GM19099 (cell line): ENCODE results near the gene ENO2.

Experiments used
- POLR2A ChIP-seq: IDR thresholded peaks from 3 replicates; pipeline ENCODE4 v1.6.1; 2011; ENCODE audit warnings: low read depth; ENCODE audit not compliant: insufficient read length; ENCODE audit errors: extremely low read depth

The ENO2 gene

DNA sequence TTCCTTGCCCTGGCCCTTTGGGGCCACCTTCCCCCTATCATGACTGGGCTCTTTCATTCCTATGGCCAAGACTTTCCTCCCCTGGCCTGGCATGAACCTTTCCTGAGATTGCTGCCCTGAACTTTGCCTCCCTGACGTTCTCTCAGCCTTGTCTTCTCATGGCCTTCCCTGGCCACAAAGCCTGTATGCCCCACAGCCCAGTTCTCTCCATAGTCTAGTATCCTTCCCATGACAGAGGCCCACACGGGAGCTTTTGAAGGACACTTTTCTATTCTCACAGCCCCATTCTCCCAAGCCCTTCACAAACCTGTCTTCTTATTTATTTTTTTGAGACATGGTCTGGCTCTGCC, 24.8 kb downstream of the ENO2 start:
- TF ChIP-seq POLR2A: no peak

DNA sequence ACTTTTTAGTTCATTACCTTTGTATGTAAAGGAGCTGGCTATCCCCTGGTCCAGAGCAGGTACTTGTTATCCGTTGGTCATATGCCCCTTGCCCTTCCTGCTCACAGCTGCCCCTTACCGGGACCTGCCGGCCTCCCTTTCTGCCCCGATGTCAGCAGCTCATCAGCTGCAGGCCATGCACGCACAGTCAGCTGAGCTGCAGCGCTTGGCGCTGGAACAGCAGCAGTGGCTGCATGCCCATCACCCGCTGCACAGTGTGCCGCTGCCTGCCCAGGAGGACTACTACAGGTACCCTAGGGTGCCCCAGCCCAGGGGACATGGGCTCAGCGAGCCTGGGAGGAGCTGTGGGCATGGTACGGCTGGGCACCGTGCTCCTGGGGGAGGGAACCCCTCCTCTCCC, 26.9 kb downstream of the ENO2 start:
- no peak for TF ChIP-seq POLR2A

DNA sequence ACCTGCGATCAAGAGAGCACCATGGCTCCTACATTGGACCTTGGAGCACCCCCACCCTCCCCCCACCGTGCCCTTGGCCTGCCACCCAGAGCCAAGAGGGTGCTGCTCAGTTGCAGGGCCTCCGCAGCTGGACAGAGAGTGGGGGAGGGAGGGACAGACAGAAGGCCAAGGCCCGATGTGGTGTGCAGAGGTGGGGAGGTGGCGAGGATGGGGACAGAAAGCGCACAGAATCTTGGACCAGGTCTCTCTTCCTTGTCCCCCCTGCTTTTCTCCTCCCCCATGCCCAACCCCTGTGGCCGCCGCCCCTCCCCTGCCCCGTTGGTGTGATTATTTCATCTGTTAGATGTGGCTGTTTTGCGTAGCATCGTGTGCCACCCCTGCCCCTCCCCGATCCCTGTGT, 27.4 kb downstream of the ENO2 start:
- TF ChIP-seq POLR2A: no peak

DNA sequence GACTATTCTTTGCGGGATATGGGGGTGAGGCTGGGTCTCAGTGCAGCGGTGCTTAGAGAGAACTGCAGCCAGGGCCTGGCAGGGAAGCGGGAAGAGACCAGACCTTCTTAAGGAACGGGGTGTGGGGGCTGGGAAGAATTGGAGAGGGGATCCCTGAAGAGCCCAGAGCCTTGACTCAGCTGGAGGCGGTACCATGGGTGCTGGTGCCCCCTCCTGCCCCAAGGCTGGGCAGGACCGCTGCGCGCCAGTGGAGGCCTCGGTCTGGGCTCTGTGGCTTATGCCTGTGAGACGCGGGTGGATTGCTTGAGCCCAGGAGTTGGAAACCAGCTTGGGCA, 27.9 kb downstream of the ENO2 start:
- no peak for TF ChIP-seq POLR2A

DNA sequence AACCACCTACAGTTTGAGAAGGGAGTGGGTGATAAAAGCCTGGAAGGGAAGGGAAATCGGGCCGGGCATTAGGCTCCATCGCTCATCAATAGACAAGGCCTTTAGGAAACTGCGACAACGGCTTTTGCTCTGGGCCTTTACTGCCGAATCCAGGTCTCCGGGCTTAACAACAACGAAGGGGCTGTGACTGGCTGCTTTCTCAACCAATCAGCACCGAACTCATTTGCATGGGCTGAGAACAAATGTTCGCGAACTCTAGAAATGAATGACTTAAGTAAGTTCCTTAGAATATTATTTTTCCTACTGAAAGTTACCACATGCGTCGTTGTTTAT, 29.0 kb downstream of the ENO2 start:
- no peak for TF ChIP-seq POLR2A

DNA sequence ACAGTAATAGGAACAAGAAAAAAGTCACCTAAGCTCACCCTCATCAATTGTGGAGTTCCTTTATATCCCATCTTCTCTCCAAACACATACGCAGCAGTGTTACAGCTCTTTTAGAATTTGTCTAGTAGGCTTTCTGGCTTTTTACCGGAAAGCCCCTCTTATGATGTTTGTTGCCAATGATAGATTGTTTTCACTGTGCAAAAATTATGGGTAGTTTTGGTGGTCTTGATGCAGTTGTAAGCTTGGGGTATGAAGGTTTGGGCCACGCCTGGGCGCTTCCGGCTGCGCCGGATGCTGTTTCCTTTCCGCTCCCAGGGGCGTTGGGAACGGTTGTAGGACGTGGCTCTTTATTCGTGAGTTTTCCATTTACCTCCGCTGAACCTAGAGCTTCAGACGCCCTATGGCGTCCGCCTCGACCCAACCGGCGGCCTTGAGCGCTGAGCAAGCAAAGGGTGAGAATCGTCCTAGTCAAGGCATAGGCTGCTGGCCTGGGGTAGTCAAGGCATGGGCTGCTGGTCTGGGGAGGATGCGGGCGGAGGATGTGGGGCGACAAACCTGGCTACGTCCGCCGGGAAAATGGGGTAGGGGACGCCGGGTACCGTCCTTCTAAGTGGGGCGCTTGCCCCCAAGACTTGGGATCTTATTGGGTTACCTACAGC, 29.5 kb downstream of the ENO2 start, which contains the start of the genes C12orf57 and RNU7-1:
TSS of gene C12orf57 (plus strand) at position 301 of the 659 bp plus-strand sequence. CDS start at position 401, 100 bp downstream.
TSS of gene RNU7-1 (plus strand) at position 95 of the 659 bp plus-strand sequence.
- TF ChIP-seq POLR2A: peak; percentile 99

DNA sequence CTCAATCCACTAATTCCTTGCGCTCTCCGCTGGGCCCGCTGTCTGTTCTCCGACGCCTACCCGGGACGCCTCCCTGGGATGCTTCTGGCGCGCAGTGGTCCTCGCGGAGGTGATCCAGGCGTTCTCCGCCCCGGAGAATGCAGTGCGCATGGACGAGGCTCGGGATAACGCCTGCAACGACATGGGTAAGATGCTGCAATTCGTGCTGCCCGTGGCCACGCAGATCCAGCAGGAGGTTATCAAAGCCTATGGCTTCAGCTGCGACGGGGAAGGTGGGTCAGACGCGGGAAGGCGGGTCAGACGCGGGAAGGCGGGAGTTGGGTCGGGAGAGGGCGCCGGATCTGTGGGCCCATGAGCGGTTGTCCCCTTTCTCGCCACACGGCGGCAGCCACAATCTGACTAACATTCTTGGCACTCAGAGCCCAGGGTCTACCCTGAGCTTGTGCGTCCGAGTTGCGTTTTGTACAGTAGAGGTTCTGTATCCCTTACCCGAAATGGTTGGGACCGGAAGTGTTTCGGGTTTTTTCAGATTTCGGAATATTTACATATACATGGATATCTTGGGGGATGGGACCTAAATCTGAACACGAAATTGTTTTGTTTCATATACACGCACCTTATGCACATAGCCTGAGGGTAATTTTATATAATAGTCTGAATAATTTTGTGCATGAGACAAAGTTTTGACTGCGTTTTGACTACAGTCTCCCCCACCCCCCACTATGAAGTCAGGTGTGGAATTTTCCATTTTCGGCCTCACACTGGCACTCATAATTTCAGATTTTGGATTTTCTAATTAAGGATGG, 30.2 kb downstream of the ENO2 start:
- no peak for TF ChIP-seq POLR2A

DNA sequence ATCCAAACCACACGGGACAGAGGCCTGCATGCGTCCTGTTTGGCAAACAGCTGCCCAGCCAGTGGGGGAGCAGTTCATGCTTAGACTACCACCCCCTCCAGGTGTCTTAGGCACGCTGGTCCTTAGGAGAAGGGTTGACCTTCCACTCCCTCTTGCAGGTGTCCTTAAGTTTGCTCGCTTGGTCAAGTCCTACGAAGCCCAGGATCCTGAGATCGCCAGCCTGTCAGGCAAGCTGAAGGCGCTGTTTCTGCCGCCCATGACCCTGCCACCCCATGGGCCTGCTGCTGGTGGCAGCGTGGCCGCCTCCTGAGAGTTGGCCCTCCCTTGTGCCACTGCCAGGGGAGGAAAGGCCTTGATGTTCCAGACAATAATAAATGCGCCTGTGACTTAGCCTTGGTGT, 31.2 kb downstream of the ENO2 start:
- TF ChIP-seq POLR2A: no peak

DNA sequence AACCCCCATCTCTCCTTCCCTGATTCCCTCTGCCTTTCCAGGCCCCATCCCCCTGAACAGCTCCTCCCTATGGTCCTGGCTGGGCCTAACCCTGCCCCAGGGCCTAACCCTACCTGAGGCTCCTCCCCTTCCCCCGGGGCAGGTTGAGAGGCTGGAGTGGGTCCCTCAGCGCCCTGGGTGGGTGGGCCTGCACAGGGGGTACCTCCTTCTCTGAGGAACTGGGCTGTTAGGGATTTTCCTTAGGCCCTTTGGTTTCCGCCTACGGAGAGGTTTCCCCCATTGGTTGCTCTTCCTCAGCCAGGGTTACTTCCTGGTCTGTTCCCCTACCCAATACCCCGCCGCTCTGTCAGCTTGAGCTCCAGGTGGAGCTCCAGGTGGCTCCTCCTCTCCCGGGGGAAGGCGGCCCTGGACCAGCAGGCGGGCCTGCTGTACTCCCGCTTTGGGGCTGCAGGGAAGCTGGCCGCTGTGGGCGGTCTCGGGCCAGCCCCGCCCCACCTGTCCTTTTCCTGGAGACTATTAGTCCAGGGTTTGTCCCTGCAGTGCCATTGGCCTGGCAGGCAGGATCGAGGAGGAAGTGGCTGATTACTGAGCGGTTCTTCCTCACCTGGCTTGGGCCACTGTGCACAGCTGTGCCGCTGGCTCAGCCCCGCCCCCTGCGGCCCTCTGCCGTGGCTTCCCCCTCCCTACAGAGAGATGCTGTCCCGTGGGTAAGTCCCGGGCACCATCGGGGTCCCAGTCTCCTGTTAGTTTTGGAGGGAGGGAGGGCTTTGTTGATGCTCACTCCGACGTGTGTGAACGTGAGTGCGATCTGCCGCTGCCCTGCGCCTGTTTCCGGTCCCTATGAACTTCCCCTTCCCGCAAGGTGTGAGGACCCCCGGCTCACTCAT, 31.9 kb downstream of the ENO2 start:
- peak; percentile 3 for TF ChIP-seq POLR2A

DNA sequence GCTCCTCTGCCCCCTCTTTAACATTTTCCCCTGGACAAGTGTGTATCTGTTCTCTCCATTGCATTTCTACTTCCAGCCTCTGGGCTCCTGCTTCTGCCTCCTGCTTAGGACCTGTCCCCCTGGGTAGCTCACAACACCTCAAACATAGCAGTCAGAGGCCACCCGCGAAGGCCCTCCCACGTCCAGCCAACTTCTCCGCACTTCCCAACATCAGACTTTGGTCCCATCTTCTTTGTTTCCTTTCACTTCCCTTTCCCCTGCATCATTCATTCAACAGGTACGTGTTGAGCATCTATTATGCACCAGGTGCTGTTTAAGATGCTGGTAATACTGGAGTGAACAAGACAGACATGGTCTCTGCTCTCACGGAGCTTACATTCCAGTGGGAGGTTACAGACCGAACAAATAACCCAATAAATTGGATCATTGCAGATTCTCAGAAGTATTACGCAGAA, 32.6 kb downstream of the ENO2 start:
- TF ChIP-seq POLR2A: no peak

DNA sequence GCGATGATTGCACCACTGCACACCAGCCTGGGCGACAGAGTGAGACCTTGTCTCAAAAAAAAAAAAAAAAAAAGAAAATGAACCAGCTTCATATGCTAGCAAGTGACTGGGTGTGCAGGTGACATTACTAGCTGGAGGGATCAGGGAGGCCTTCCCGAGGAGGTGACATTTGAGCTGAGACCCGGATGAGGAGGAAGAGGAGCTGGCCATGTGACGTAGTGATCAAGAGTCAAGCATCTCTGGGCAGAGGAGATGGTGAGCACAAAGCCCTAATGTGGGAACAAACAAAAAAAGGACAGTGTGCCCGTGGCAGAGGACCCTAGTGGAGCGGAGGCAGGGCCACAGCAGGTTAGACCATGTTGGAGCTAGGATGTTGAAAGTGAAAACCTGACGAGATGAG, 33.2 kb downstream of the ENO2 start:
- TF ChIP-seq POLR2A: no peak

DNA sequence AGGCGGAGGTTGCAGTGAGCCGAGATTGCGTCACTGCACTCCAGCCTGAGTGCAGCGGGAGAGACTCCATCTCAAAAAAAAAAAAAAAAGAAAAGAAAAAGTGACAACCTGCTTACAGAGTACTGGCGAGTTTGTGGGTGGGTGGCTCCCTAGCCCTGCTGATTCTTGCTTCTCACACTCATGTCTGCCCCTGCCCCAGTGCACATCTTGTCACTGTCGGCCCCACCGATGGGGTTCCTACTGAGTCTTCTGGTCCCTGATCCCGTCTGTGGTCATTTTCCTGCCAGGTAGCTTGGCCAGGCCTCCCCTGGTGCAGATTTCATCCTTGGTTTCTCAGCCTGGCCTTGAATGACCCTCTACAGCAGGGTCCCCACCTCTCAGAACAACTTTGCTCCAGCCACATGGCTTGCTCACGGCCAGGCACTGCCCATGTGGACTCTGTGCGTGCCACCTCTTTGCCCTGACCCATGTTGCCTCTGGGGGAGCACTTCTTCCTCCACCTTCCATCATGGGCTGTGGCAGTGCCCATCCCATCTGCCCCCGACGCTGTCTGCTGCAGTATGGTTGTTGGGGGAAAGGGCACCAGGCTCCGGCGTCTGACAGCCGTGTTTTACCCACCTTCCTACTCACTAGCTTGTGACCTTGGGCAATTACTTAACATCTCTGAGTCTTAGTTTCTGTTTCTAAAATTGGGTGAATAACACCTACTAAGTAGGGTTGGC, 34.7 kb downstream of the ENO2 start:
- TF ChIP-seq POLR2A: no peak

DNA sequence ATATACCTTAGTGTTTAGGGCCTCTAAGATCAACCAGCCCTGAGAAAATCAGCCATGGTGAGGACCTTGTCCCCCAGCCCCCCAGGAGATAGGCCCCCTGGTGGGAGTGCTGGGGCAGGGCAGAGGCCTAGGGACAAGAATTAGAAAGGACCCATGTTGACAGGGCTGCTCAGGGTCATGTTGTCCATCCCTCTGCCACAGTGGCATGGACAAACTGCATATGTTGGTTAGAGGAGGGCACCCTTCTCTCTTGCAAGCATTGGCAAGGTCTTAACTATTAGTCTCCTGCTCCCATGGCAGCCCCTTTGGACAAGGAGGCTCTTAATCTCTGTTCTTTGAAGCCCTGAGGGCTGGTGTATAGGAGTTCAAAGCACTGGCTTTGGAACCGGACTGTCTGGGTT, 36.0 kb downstream of the ENO2 start:
- no peak for TF ChIP-seq POLR2A

DNA sequence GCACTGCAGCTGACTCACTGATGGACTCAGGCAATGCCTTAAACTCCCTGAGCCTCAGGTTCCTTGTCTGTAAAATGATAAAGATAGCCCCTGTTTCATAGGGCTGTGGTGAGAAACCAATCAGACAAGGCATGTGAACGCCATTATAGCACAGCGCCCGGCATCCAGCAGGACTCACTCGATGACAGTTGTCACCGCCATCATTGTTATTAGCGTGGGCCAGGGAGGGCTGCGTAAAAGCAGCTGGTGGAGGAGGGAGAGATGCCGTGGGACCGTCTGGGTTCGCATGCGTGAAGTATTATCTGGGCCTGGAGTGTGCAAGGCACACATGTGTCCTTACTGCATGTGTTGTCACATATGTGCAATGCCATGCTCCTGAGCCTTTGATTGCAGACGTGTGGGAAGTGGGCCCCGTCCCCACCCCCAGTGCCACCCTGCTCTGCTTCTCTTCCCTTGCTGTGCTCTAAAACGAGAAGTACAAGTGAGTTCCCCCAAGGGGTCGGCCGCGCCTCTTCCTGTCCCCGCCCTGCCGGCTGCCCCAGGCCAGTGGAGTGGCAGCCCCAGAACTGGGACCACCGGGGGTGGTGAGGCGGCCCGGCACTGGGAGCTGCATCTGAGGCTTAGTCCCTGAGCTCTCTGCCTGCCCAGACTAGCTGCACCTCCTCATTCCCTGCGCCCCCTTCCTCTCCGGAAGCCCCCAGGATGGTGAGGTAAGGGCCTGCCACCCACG, 36.6 kb downstream of the ENO2 start, which contains the start of gene PTPN6:
TSS of gene PTPN6 (plus strand) at position 546 of the 730 bp plus-strand sequence. CDS start at position 703, 157 bp downstream.
- TF ChIP-seq POLR2A: peak; percentile 96

DNA sequence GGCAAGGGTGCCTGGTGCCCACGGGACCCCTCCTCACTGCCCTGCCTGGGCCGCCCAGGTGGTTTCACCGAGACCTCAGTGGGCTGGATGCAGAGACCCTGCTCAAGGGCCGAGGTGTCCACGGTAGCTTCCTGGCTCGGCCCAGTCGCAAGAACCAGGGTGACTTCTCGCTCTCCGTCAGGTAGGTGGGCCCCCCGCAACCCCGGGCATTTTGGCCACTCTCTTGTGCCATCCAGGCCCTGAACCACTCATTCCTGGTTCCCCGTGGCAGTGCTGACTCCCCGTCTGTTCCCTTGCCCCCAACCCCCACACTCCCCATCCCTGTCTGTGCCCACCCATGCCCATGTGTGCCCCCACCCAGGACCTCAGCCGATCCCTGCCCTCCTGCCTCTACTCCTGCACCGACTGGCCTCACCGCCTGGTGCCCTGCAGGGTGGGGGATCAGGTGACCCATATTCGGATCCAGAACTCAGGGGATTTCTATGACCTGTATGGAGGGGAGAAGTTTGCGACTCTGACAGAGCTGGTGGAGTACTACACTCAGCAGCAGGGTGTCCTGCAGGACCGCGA, 37.3 kb downstream of the ENO2 start:
- TF ChIP-seq POLR2A: no peak
